Measurements from ENCODE around the gene REXO1. TPM values are rescaled to one million over a fixed set of nuclear protein-coding genes. Genes with fewer than 3 reads are reported as not detected.

REXO1 gene
- total RNA-seq, 1 experiment from 2014 or later = 52.2 TPM

GRCh38 chr19:1896508-1896907 lies 48.2 kb upstream of the REXO1 start:
- no TSS peak for BruUV-seq (replicated peaks)
- H3K9me2 ChIP-seq (ENCODE audit: insufficient read depth) = no peaks in the 10 kb centered on the region
- H3K27me3 ChIP-seq (ENCODE audit: insufficient read depth, low read length) = no peaks in the 10 kb centered on the region
- H3K4me3 ChIP-seq (replicated peaks in 1 of 2; ENCODE audit: low read depth in 1 of 2, low read length in 2 of 2) = no peak overlapping the region
- DNase-seq (ENCODE audit: low read depth, low spot score) (no peak), ATAC-seq (no peak)
- H2AFZ ChIP-seq (ENCODE audit: low read depth, low read length, poor library complexity, severe bottlenecking) = no peak overlapping the region
- H3K79me2 ChIP-seq (ENCODE audit: insufficient read depth, low read length) = no peaks in the 10 kb centered on the region
- ChIA-PET RAD21 (ENCODE audit: low non-redundant PET in 1 of 2, low total read pairs in 2 of 2, uncharacterized antibody in 2 of 2, unreplicated experiment in 2 of 2) (interaction anchor here in 1 of 2 experiments (0.7 kb wide), 1 partner anchor 192 kb away, joined by 6 read pairs; no protein-coding TSS in a partner anchor), CTCF (no interaction called here), POLR2A (interaction anchor here (0.6 kb wide), 1 partner anchor 597 kb away, joined by 3 read pairs; no protein-coding TSS in a partner anchor)
- no peak overlapping the region for H3K27ac ChIP-seq (ENCODE audit: low read depth, low read length)
- TF ChIP-seq SIN3A (IDR thresholded peaks at IDR 0.05; ENCODE audit: low read depth) (no peak), FOSL1 (IDR thresholded peaks at IDR 0.05; ENCODE audit: low read depth) (no peak), ATF3 (IDR thresholded peaks at IDR 0.05) (no peak), EZH2 (IDR thresholded peaks at IDR 0.05) (no peak), ELF1 (IDR thresholded peaks at IDR 0.05; ENCODE audit: borderline replicate concordance, low read depth) (no peak), CTCF (IDR thresholded peaks at IDR 0.05 in 2 of 3, conservative IDR thresholded peaks at IDR 0.05 in 1 of 3; ENCODE audit: borderline replicate concordance in 1 of 3, insufficient read depth in 1 of 3, low read depth in 2 of 3, low read length in 2 of 3) (no peak), ZNF274 (IDR thresholded peaks at IDR 0.05; ENCODE audit: low read depth, low read length) (no peak), REST (IDR thresholded peaks at IDR 0.05; ENCODE audit: low read depth) (no peak), TCF7L2 (IDR thresholded peaks at IDR 0.05; ENCODE audit: borderline replicate concordance, extremely low read depth, insufficient read depth, insufficient read length) (no peak), POLR2A (IDR thresholded peaks at IDR 0.05; ENCODE audit: borderline replicate concordance, extremely low read depth, insufficient read depth, insufficient read length) (no peak), CEBPB (IDR thresholded peaks at IDR 0.05; ENCODE audit: low read depth) (no peak), POLR2AphosphoS5 (IDR thresholded peaks at IDR 0.05; ENCODE audit: low read depth, low read length) (no peak), YY1 (IDR thresholded peaks at IDR 0.05; ENCODE audit: extremely low read depth, insufficient replicate concordance, low read depth, low read length) (no peak), EGR1 (IDR thresholded peaks at IDR 0.05; ENCODE audit: low read depth) (no peak), SP1 (IDR thresholded peaks at IDR 0.05; ENCODE audit: low read depth) (no peak), ZBTB33 (IDR thresholded peaks at IDR 0.05; ENCODE audit: extremely low read depth, insufficient replicate concordance, low read length) (no peak), MAX (IDR thresholded peaks at IDR 0.05) (no peak)
- H3K36me3 ChIP-seq (ENCODE audit: control insufficient read depth in 1 of 2, insufficient read depth in 2 of 2, low read length in 2 of 2) = no peaks in the 10 kb centered on the region
- peaks cover 16 to 20% of the 10 kb centered on the region in 2 experiments; a peak in 3 of 4 replicates for H3K4me1 ChIP-seq (ENCODE audit: control insufficient read depth in 1 of 2, insufficient read depth in 2 of 2, low read length in 2 of 2)
- no peaks in the 10 kb centered on the region for H4K20me1 ChIP-seq (ENCODE audit: insufficient read depth)
- H3K4me2 ChIP-seq (ENCODE audit: low read length) = no peak overlapping the region
- H3K9me3 ChIP-seq (ENCODE audit: control insufficient read depth in 1 of 2, insufficient read depth in 1 of 2, low read depth in 1 of 2, low read length in 2 of 2) = no peaks in the 10 kb centered on the region
- H3K9ac ChIP-seq (ENCODE audit: low read length) = no peak overlapping the region
- intact Hi-C loops (cut with micrococcal nuclease) = no loop called here
